SK-N-SH (cell line): ENCODE measurements around the gene TCTN1. TPM values are rescaled to one million over a fixed set of nuclear protein-coding genes. Genes with fewer than 3 reads are reported as not detected.

Experiments
- CTCF ChIA-PET: fragments of 300-600, 350-600 bp; formaldehyde crosslinking; extraction: SDS; loops from one replicate; lab custom pipeline; 2021; lab: Yijun Ruan, JAX
- POLR2A ChIA-PET: fragments of 350-600 bp; sonication (Branson Sonifier 250); formaldehyde crosslinking; extraction: SDS; loops from one replicate; lab custom pipeline; 2020; ENCODE audit warnings: antibody characterized with exemption, inconsistent platforms; lab: Yijun Ruan, JAX
- DNase-seq: peaks from one replicate; pipeline ENCODE4 v3.0.0; 2012
- H2AFZ ChIP-seq: fragments of 200-600 bp; sonication (generic); 2 replicates; pipeline ENCODE4 v1.8.1; 2016; ENCODE audit warnings: antibody characterized with exemption, mild to moderate bottlenecking, low read depth
- H3F3A ChIP-seq: fragments of 200-600 bp; sonication (generic); replicated peaks from 2 replicates; pipeline ENCODE3; 2016; ENCODE audit warnings: antibody characterized with exemption, mild to moderate bottlenecking; ENCODE audit not compliant: insufficient read depth
- H3K27ac ChIP-seq, 2 experiments: fragments of 200-500 bp in 1 of 2; fragments of 200-600 bp in 1 of 2; sonication (Bioruptor generic) in 1 of 2; sonication (generic), shearing (Covaris generic) in 1 of 2; 2 replicates each; pipeline versions ENCODE4 v1.5.1 to v1.6.1; 2014 to 2016; ENCODE audit warnings: low read depth in 2 of 2, inconsistent platforms in 1 of 2, low read length in 1 of 2, mild to moderate bottlenecking in 1 of 2, mixed read lengths in 1 of 2
- H3K27me3 ChIP-seq: fragments of 200-600 bp; sonication (generic), shearing (Covaris generic); 2 replicates; pipeline ENCODE4 v1.6.1; 2016; ENCODE audit warnings: mixed run types; ENCODE audit not compliant: insufficient read depth
- H3K36me3 ChIP-seq, 2 experiments: fragments of 200-500 bp in 1 of 2; fragments of 200-600 bp in 1 of 2; sonication (Bioruptor generic) in 1 of 2; sonication (generic) in 1 of 2; replicated peaks in 1 of 2; 2 replicates each; pipeline versions ENCODE3 to v1.5.1; 2014 to 2016; ENCODE audit warnings: low read length in 1 of 2, mild to moderate bottlenecking in 1 of 2; ENCODE audit not compliant: insufficient read depth in 2 of 2, control insufficient read depth in 1 of 2
- H3K4me1 ChIP-seq, 2 experiments: fragments of 200-500 bp in 1 of 2; fragments of 200-600 bp in 1 of 2; sonication (Bioruptor generic) in 1 of 2; sonication (generic), shearing (Covaris generic) in 1 of 2; 2 replicates each; pipeline versions ENCODE4 v1.5.1 to v1.6.1; 2014 to 2016; ENCODE audit warnings: low read depth in 1 of 2, low read length in 1 of 2, mixed run types in 1 of 2; ENCODE audit not compliant: insufficient read depth in 2 of 2, control insufficient read depth in 1 of 2
- H3K4me2 ChIP-seq: fragments of 200-600 bp; sonication (generic), shearing (Covaris generic); 2 replicates; pipeline ENCODE4 v1.6.1; 2017; ENCODE audit warnings: mixed run types
- H3K4me3 ChIP-seq, 2 experiments: fragments of 200-500 bp in 1 of 2; fragments of 200-600 bp in 1 of 2; sonication (Bioruptor generic) in 1 of 2; sonication (generic), shearing (Covaris generic) in 1 of 2; 2 replicates each; pipeline versions ENCODE4 v1.5.1 to v1.8.1; 2014 to 2016; ENCODE audit warnings: low read depth in 2 of 2, inconsistent platforms in 1 of 2, low read length in 1 of 2, mild to moderate bottlenecking in 1 of 2, mixed read lengths in 1 of 2, moderate library complexity in 1 of 2
- H3K79me2 ChIP-seq: fragments of 200-600 bp; sonication (generic); 2 replicates; pipeline ENCODE4 v1.8.1; 2017; ENCODE audit warnings: mild to moderate bottlenecking; ENCODE audit not compliant: insufficient read depth
- H3K9ac ChIP-seq: fragments of 200-600 bp; sonication (generic); 2 replicates; pipeline ENCODE4 v1.6.1; 2017; ENCODE audit warnings: mixed run types
- H3K9me2 ChIP-seq: fragments of 200-600 bp; sonication (generic); 2 replicates; pipeline ENCODE4 v1.6.1; 2017; ENCODE audit warnings: mixed run types
- H3K9me3 ChIP-seq: fragments of 200-600 bp; sonication (generic); 2 replicates; pipeline ENCODE4 v1.6.1; 2017; ENCODE audit warnings: mixed run types, mild to moderate bottlenecking, moderate library complexity
- H4K20me1 ChIP-seq: fragments of 200-600 bp; sonication (generic); 2 replicates; pipeline ENCODE4 v1.6.1; 2017; ENCODE audit warnings: mild to moderate bottlenecking, mixed run types; ENCODE audit not compliant: insufficient read depth
- CTCF ChIP-seq: fragments of 200-600 bp; sonication (generic); IDR thresholded peaks from 2 replicates; pipeline ENCODE4 v1.6.1; 2017; ENCODE audit warnings: antibody characterized with exemption, mild to moderate bottlenecking, moderate library complexity
- JUND ChIP-seq: IDR thresholded peaks from 2 replicates; pipeline ENCODE4 v1.4.0; 2012
- RAD21 ChIP-seq: IDR thresholded peaks from 2 replicates; pipeline ENCODE4 v1.6.1; 2012; ENCODE audit warnings: mild to moderate bottlenecking, low read length
- SMC3 ChIP-seq: IDR thresholded peaks from 2 replicates; pipeline ENCODE4 v1.6.1; 2012; ENCODE audit warnings: low read depth, low read length, improper control_type of control experiment
- TCF12 ChIP-seq: IDR thresholded peaks from 2 replicates; pipeline ENCODE4 v1.4.0; 2012
- WGBS: methylation state at CpG from one replicate; pipeline ENCODE4 v1.1.6; 2017; ENCODE audit warnings: low lambda C conversion rate; 5-methylcytosine and 5-hydroxymethylcytosine counted together
- polyA plus RNA-seq, 3 experiments: library from polyadenylated mRNA; depleted of rRNA; stranded (reverse); fragments of >200 nt; gene quantifications; 2 replicates each; pipeline ENCODE4 v1.2.3, GENCODE V29; 2012
- small RNA-seq, 7 experiments: library from RNA; depleted of rRNA; stranded (forward); fragments of <200 nt; gene quantifications; one replicate each; pipeline ENCODE3, GENCODE V24; 2012

TCTN1 gene
- polyA plus RNA-seq, 1 of the 3 experiments (the other 2 are of a cell fraction): 40.2 TPM

DNA sequence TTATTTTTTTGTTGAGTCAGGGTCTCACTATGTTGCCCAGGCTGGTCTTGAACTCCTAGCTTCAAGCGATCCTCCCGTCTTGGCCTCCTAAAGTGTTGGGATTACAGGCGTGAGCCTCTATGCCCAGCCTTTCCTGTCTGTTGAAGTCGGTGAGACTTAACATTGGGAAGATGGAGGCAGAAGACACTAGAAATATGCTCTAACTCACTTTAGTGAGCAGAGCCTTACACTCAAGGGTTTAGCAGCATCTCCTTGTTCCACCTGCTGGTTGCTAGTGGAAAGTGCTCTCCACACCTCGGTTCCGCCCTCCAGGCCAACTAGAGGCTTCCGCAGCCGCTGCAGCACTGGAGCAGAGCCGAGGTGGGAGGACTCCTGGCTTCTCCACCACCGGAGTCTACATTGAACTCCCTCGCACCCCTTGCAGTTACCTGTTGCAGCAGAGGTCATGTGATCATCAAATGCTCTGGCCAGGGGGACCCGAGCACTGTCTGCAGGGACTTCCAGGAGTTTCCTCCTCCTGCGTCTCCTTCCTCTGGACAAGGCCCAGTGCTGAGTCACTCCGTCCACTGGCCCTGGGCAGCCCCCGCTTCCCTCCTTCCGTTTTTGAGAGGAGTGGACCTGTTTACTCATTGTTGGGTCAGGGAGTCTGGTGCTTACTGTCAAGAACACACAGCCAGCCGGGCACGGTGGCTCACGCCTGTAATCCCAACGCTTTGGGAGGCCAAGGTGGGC lies 84.4 kb downstream of the TCTN1 start:
- Histone ChIP-seq H3K4me1 (peaks cover 0 to 25% of the 10 kb centered on the region in 2 experiments; a peak in 1 of 4 replicates), H3K27me3 (no peaks in the 10 kb centered on the region), H3F3A (no peaks in the 10 kb centered on the region), H3K4me3 (no peak overlapping the region), H3K4me2 (no peak overlapping the region), H3K9me3 (no peaks in the 10 kb centered on the region), H3K27ac (no peak overlapping the region), H2AFZ (no peak overlapping the region), H3K9me2 (no peaks in the 10 kb centered on the region), H3K9ac (no peak overlapping the region), H3K79me2 (no peaks in the 10 kb centered on the region), H4K20me1 (no peaks in the 10 kb centered on the region)
- POLR2A ChIA-PET: no interaction called here
- WGBS: 85% methylated on average over 20 of the region's 20 CpGs
- DNase-seq: no peak
- CTCF ChIA-PET: interaction anchor here (1.2 kb wide), 1 partner anchor 49 kb away, joined by 3 read pairs; no protein-coding TSS in a partner anchor
- TF ChIP-seq SMC3: peak; percentile 52; the same call in 1 of the 2 replicates
- peak; percentile 45 for TF ChIP-seq CTCF
- no peak for TF ChIP-seq JUND
- TF ChIP-seq RAD21: peak; percentile 66
- no peak for TF ChIP-seq TCF12
- TF ChIP-seq, all 33 proteins: peak for 3
- H3K36me3 ChIP-seq: no peaks in the 10 kb centered on the region

Small RNA genes within 50 kb of the gene (small RNA-seq; reads per million reads assigned to genes)
- 0 reads per million in 7 experiments for gene RN7SL387P

Other genes with a start within 250 kb of the TCTN1 start
- gene ANAPC7, start 210.4 kb upstream of the TCTN1 start, polyA plus RNA-seq (2012; rRNA removed): 58.9 and 72.0 TPM in 2 replicates
- 50.5 and 74.7 TPM in 2 replicates for gene ARPC3, start 163.8 kb upstream of the TCTN1 start, polyA plus RNA-seq (2012; rRNA removed)
- 21.6 and 22.5 TPM in 2 replicates for gene GPN3, start 145.9 kb upstream of the TCTN1 start, polyA plus RNA-seq (2012; rRNA removed)
- 29.8 and 33.1 TPM in 2 replicates for gene FAM216A, start 145.3 kb upstream of the TCTN1 start, polyA plus RNA-seq (2012; rRNA removed)
- gene VPS29, start 112.0 kb upstream of the TCTN1 start, polyA plus RNA-seq (2012; rRNA removed): 110 and 131 TPM in 2 replicates
- gene RAD9B, start 111.8 kb upstream of the TCTN1 start, polyA plus RNA-seq (2012; rRNA removed): 0.15 and 0.20 TPM in 2 replicates
- 9.6 and 14.0 TPM in 2 replicates for gene PPTC7, start 30.8 kb upstream of the TCTN1 start, polyA plus RNA-seq (2012; rRNA removed)
- gene HVCN1, start 75.0 kb downstream of the TCTN1 start, polyA plus RNA-seq (2012; rRNA removed): 0.03 TPM in 2 replicates
- gene PPP1CC, start 128.8 kb downstream of the TCTN1 start, polyA plus RNA-seq (2012; rRNA removed): 62.0 and 74.3 TPM in 2 replicates
- gene CCDC63, start 232.9 kb downstream of the TCTN1 start, polyA plus RNA-seq (2012; rRNA removed): not detected in 2 replicates